PC-9 (cell line): ENCODE results near the gene UGDH. TPM values are rescaled to one million over a fixed set of nuclear protein-coding genes. Genes with fewer than 3 reads are reported as not detected.

ENCODE experiments used
- BruUV-seq: library from RNA; stranded (reverse); fragments of 400-500 nt; replicated peaks from 2 replicates; lab custom pipeline; 2021; lab: Mats Ljungman, UMichigan
- CTCF ChIA-PET: fragments of 300-600 bp; sonication (Branson Sonifier 250); formaldehyde crosslinking; loops from one replicate; lab custom pipeline; 2022; ENCODE audit warnings: antibody characterized with exemption; lab: Charles Lee
- POLR2A ChIA-PET: fragments of 300-600 bp; sonication (Branson Sonifier 250); formaldehyde crosslinking; loops from one replicate; lab custom pipeline; 2022; ENCODE audit warnings: antibody characterized with exemption; ENCODE audit not compliant: unreplicated experiment; lab: Charles Lee
- DNase-seq, 2 experiments: peaks; one replicate each; pipeline versions ENCODE4 v3.0.0 to v3.0.0-alpha.2; 2015 to 2022; ENCODE audit warnings: mixed read lengths in 1 of 2
- H2AFZ ChIP-seq: fragments of 200-600 bp; sonication (generic); 2 replicates; pipeline ENCODE4 v1.8.1; 2017; ENCODE audit warnings: antibody characterized with exemption
- H3F3A ChIP-seq: fragments of 200-600 bp; sonication (generic); 2 replicates; pipeline ENCODE4 v1.8.1; 2017; ENCODE audit warnings: antibody characterized with exemption, mild to moderate bottlenecking, low read depth; ENCODE audit not compliant: insufficient read depth
- H3K27ac ChIP-seq: fragments of 200-600 bp; sonication (generic); 2 replicates; pipeline ENCODE4 v1.6.1; 2016; ENCODE audit warnings: mixed run types
- H3K27me3 ChIP-seq: fragments of 200-600 bp; sonication (generic); 2 replicates; pipeline ENCODE4 v1.6.1; 2016; ENCODE audit warnings: low read depth, mixed run types; ENCODE audit not compliant: insufficient read depth
- H3K36me3 ChIP-seq: fragments of 200-600 bp; sonication (generic); 2 replicates; pipeline ENCODE4 v1.6.1; 2016; ENCODE audit warnings: low read depth, mixed run types
- H3K4me1 ChIP-seq: fragments of 200-600 bp; sonication (generic); replicated peaks from 2 replicates; pipeline ENCODE4 v1.6.1; 2016; ENCODE audit warnings: mixed run types; ENCODE audit not compliant: insufficient read depth
- H3K4me2 ChIP-seq: fragments of 200-600 bp; sonication (generic); 2 replicates; pipeline ENCODE4 v1.6.1; 2017; ENCODE audit warnings: mixed run types
- H3K4me3 ChIP-seq: fragments of 200-600 bp; sonication (generic); 2 replicates; pipeline ENCODE4 v1.6.1; 2016; ENCODE audit warnings: mixed run types
- H3K79me2 ChIP-seq: fragments of 200-600 bp; sonication (generic); 2 replicates; pipeline ENCODE4 v1.6.1; 2017; ENCODE audit warnings: low read depth, mixed run types
- H3K9me2 ChIP-seq: fragments of 200-600 bp; sonication (generic); 2 replicates; pipeline ENCODE4 v1.8.1; 2017; ENCODE audit warnings: mild to moderate bottlenecking; ENCODE audit not compliant: insufficient read depth
- H3K9me3 ChIP-seq: fragments of 200-600 bp; sonication (generic); 2 replicates; pipeline ENCODE4 v1.8.1; 2016; ENCODE audit warnings: low read depth; ENCODE audit not compliant: insufficient read depth
- H4K20me1 ChIP-seq: fragments of 200-600 bp; sonication (generic); 2 replicates; pipeline ENCODE4 v1.8.1; 2017; ENCODE audit not compliant: insufficient read depth
- CTCF ChIP-seq: fragments of 200-600 bp; sonication (generic); conservative IDR thresholded peaks from 2 replicates; pipeline ENCODE4 v1.6.1; 2017; ENCODE audit warnings: mixed run types, antibody characterized with exemption, mild to moderate bottlenecking, moderate library complexity
- EZH2 ChIP-seq: fragments of 200-600 bp; sonication (generic); IDR thresholded peaks from 2 replicates; pipeline ENCODE4 v1.8.0; 2017; ENCODE audit warnings: antibody characterized with exemption, low read depth
- intact Hi-C: fragments of 100-400 bp; cut with micrococcal nuclease; formaldehyde crosslinking; loops from one replicate; pipeline ENCODE4 v1.10.0; 2022; ENCODE audit not compliant: unreplicated experiment
- total RNA-seq: library from RNA; stranded (reverse); gene quantifications from 2 replicates; pipeline ENCODE4 v1.2.3, GENCODE V29; 2021

UGDH gene
- total RNA-seq, 1 experiment from 2014 or later: 98.5 TPM

GRCh38 chr4:39565878-39566600 lies 38.8 kb upstream of the UGDH start:
- DNase-seq: no peak
- POLR2A ChIA-PET: no interaction called here

GRCh38 chr4:39563346-39563847 lies 36.2 kb upstream of the UGDH start:
- TF ChIP-seq CTCF (no peak), EZH2 (no peak)
- no TSS peak for BruUV-seq
- Histone ChIP-seq H3K27ac (no peak overlapping the region), H4K20me1 (no peaks in the 10 kb centered on the region), H2AFZ (no peak overlapping the region), H3F3A (0 out of 2 replicates have a peak, but pooled peaks cover 3% of the 10 kb centered on the region), H3K4me1 (peaks cover under 1% of the 10 kb centered on the region; the same call in 1 of the 2 replicates), H3K36me3 (no peaks in the 10 kb centered on the region), H3K4me3 (no peak overlapping the region), H3K79me2 (no peaks in the 10 kb centered on the region), H3K9me2 (no peaks in the 10 kb centered on the region), H3K4me2 (no peak overlapping the region), H3K9me3 (no peaks in the 10 kb centered on the region; the same call in 1 of the 2 replicates), H3K27me3 (no peaks in the 10 kb centered on the region)
- intact Hi-C loops: no loop called here
- ChIA-PET POLR2A (no interaction called here), CTCF (interaction anchor here (0.5 kb wide), 1 partner anchor 1427 kb away, joined by 3 read pairs; no protein-coding TSS in a partner anchor)
- no peak for DNase-seq

More at GRCh38 chr4:39565878-39566600, 38.8 kb upstream of the UGDH start:
- Histone ChIP-seq H3K9me3 (no peaks in the 10 kb centered on the region; the same call in 1 of the 2 replicates), H3K79me2 (no peaks in the 10 kb centered on the region), H3K27me3 (no peaks in the 10 kb centered on the region), H3K4me3 (no peak overlapping the region), H3K9me2 (no peaks in the 10 kb centered on the region), H3K36me3 (no peaks in the 10 kb centered on the region), H3K4me1 (peaks cover 18% of the 10 kb centered on the region), H4K20me1 (no peaks in the 10 kb centered on the region), H3K27ac (no peak overlapping the region), H2AFZ (no peak overlapping the region), H3K4me2 (no peak overlapping the region), H3F3A (peaks cover 16% of the 10 kb centered on the region; the same call in 1 of the 2 replicates)
- BruUV-seq: no TSS peak
- TF ChIP-seq CTCF (no peak), EZH2 (no peak)
- intact Hi-C loops: no loop called here
- CTCF ChIA-PET: no interaction called here

- Histone ChIP-seq H3K79me2 (no peaks in the 10 kb centered on the region), H3K27ac (no peak overlapping the region), H3K36me3 (no peaks in the 10 kb centered on the region), H4K20me1 (no peaks in the 10 kb centered on the region), H3K27me3 (no peaks in the 10 kb centered on the region), H3F3A (no peaks in the 10 kb centered on the region), H3K4me1 (no peaks in the 10 kb centered on the region), H3K4me2 (no peak overlapping the region), H3K9me2 (no peaks in the 10 kb centered on the region), H3K9me3 (no peaks in the 10 kb centered on the region; the same call in 1 of the 2 replicates), H2AFZ (no peak overlapping the region), H3K4me3 (no peak overlapping the region)
- TF ChIP-seq EZH2 (no peak), CTCF (no peak)
- intact Hi-C loops: no loop called here
- ChIA-PET POLR2A (no interaction called here), CTCF (no interaction called here)
- no peak for DNase-seq
- no TSS peak for BruUV-seq
Measured at GRCh38 chr4:39562792-39563191, 35.6 kb upstream of the UGDH start.
